ENCODE data around the gene FREY1.

Gene FREY1

GRCh38 chr11:45928535-45929215, 21.6 kb upstream of the FREY1 start:
- DNase-seq (ENCODE audit: low spot score): no peak

- no peak for DNase-seq (ENCODE audit: low spot score)
Measured at GRCh38 chr11:45927684-45928413, 20.8 kb upstream of the FREY1 start.

GRCh38 chr11:45927332-45927683, 20.2 kb upstream of the FREY1 start:
- no peak for DNase-seq (ENCODE audit: low spot score)

- DNase-seq (ENCODE audit: low spot score): no peak
Measured at GRCh38 chr11:45926536-45927331, 19.7 kb upstream of the FREY1 start.

- DNase-seq (ENCODE audit: low spot score): no peak
Measured at GRCh38 chr11:45926001-45926401, 18.9 kb upstream of the FREY1 start.

GRCh38 chr11:45925550-45925949, 18.5 kb upstream of the FREY1 start:
- no peak for DNase-seq (ENCODE audit: low spot score)

GRCh38 chr11:45924927-45925326, 17.9 kb upstream of the FREY1 start:
- no peak for DNase-seq (ENCODE audit: low spot score)

GRCh38 chr11:45924036-45924915, 17.2 kb upstream of the FREY1 start:
- no peak for DNase-seq (ENCODE audit: low spot score)

GRCh38 chr11:45922425-45923082, 15.5 kb upstream of the FREY1 start, which contains the start of gene LARGE2:
Gene LARGE2, plus strand, starts transcription at chr11:45922656. Its CDS starts 227 bp downstream, at chr11:45922883.
- DNase-seq (ENCODE audit: low spot score): peak; percentile 78

- DNase-seq (ENCODE audit: low spot score): peak; percentile 96
Measured at GRCh38 chr11:45921561-45922424, 14.7 kb upstream of the FREY1 start.

- no peak for DNase-seq (ENCODE audit: low spot score)
Measured at GRCh38 chr11:45920531-45921477, 13.7 kb upstream of the FREY1 start.

- DNase-seq (ENCODE audit: low spot score): no peak
Measured at GRCh38 chr11:45919806-45920530, 12.9 kb upstream of the FREY1 start.

GRCh38 chr11:45918962-45919675, 12.0 kb upstream of the FREY1 start:
- DNase-seq (ENCODE audit: low spot score): no peak

- peak; percentile 80 for DNase-seq (ENCODE audit: low spot score)
Measured at GRCh38 chr11:45918331-45918941, 11.4 kb upstream of the FREY1 start.

- peak; percentile 97 for DNase-seq (ENCODE audit: low spot score)
Measured at GRCh38 chr11:45917623-45918330, 10.7 kb upstream of the FREY1 start, which contains the start of gene PEX16. Gene PEX16, minus strand, starts transcription at chr11:45917877. Its CDS starts 66 bp downstream, at chr11:45917811.

- no peak for DNase-seq (ENCODE audit: low spot score)
Measured at GRCh38 chr11:45917286-45917622, 10.2 kb upstream of the FREY1 start.

GRCh38 chr11:45915446-45915845, 8.4 kb upstream of the FREY1 start:
- DNase-seq (ENCODE audit: low spot score): no peak
